Progenitor cell of endocrine pancreas (in vitro differentiated cells): ENCODE measurements around the gene CIAO1. TPM values are rescaled to one million over a fixed set of nuclear protein-coding genes. Genes with fewer than 3 reads are reported as not detected.

Experiments
- DNase-seq: peaks from one replicate; pipeline ENCODE4 v3.0.0; 2021; ENCODE audit warnings: low spot score; ENCODE audit not compliant: unreplicated experiment
- H3K27ac Mint-ChIP-seq: 2 replicates; pipeline ENCODE4 v1.8.0; 2021; ENCODE audit warnings: mild to moderate bottlenecking, moderate library complexity, mixed read lengths
- H3K27me3 Mint-ChIP-seq: 2 replicates; pipeline ENCODE4 v1.8.0; 2021; ENCODE audit warnings: mixed read lengths
- H3K36me3 Mint-ChIP-seq: 2 replicates; pipeline ENCODE4 v1.8.0; 2022; ENCODE audit warnings: mixed read lengths; ENCODE audit not compliant: insufficient read depth
- H3K4me1 Mint-ChIP-seq: 2 replicates; pipeline ENCODE4 v1.8.0; 2021; ENCODE audit warnings: low read depth, mixed read lengths
- H3K4me3 Mint-ChIP-seq: 2 replicates; pipeline ENCODE4 v1.8.0; 2021; ENCODE audit warnings: low read depth, mild to moderate bottlenecking, moderate library complexity, mixed read lengths
- H3K9me3 Mint-ChIP-seq: 2 replicates; pipeline ENCODE4 v1.8.0; 2021; ENCODE audit warnings: low read depth, mixed read lengths
- CTCF ChIP-seq: fragments of 200-600 bp; sonication (generic); IDR thresholded peaks from one replicate; pipeline ENCODE4 v1.5.0; 2021; ENCODE audit warnings: antibody characterized with exemption, mild to moderate bottlenecking; ENCODE audit not compliant: unreplicated experiment
- total RNA-seq: library from RNA; stranded (reverse); gene quantifications from 2 replicates; pipeline ENCODE4 v1.2.1, GENCODE V29; 2021

Gene CIAO1
- total RNA-seq, 1 donor from 2014 or later: 77.1 TPM

DNA sequence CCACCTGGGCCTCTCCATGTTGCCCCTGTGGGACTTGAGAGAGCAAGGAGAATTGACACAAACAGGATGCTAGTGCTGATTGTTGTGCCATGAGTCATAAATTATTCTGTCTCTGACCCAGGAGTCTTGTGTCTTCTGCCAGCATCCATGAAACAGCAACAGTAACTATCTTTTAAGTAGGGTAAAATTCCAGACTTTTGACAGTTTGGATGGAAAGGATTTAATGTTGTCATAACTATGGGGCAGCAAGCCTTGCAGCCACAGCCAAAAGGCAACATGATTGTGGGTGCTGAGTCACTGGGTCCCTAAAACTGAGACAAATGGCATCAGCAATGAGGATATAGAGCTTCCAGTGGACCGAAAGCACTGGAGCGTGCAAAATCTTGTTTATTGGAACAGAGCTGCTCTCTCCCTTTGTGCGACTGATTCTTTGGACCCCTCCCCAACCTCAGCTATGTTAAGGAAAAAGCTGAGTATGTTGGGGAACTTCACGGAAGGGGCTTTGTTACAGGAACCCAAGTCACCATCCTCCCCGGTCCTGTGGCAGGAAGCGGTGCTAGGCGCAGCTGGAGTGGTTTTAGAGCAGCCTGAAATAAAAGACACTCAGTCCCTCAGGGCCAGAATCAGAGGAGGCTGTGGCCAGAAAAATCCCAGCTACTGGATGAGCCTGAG, 49.5 kb downstream of the CIAO1 start:
- Mint-ChIP-seq H3K4me3 (no peak overlapping the region), H3K36me3 (no peaks in the 10 kb centered on the region), H3K9me3 (no peaks in the 10 kb centered on the region), H3K4me1 (no peaks in the 10 kb centered on the region), H3K27ac (no peak overlapping the region), H3K27me3 (peaks cover 36% of the 10 kb centered on the region)
- no peak for DNase-seq
- TF ChIP-seq CTCF: no peak

DNA sequence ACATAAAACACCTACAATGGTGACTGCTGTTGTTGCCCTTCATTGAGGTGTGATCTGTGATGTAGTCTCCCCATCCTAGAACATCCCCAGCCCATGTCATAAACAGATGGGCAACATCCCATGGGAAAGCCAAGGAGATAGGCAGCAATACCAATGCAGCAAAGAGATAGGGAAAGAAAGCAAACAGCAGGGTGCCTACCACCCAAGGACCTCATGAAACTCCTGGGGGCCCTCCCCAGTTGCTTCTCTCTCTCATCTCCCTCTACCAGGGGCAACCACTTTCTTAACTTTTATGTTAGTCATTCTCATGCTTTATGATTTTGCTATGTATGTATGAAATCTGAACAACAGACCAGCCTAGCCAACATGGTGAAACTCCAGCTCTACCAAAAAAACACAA, 51.0 kb downstream of the CIAO1 start:
- H3K4me3 Mint-ChIP-seq: no peak overlapping the region
- no peak overlapping the region for H3K27ac Mint-ChIP-seq
- DNase-seq: no peak
- no peaks in the 10 kb centered on the region for H3K36me3 Mint-ChIP-seq
- TF ChIP-seq CTCF: no peak
- peaks cover 3% of the 10 kb centered on the region for H3K4me1 Mint-ChIP-seq
- peaks cover 43% of the 10 kb centered on the region for H3K27me3 Mint-ChIP-seq
- no peaks in the 10 kb centered on the region for H3K9me3 Mint-ChIP-seq

DNA sequence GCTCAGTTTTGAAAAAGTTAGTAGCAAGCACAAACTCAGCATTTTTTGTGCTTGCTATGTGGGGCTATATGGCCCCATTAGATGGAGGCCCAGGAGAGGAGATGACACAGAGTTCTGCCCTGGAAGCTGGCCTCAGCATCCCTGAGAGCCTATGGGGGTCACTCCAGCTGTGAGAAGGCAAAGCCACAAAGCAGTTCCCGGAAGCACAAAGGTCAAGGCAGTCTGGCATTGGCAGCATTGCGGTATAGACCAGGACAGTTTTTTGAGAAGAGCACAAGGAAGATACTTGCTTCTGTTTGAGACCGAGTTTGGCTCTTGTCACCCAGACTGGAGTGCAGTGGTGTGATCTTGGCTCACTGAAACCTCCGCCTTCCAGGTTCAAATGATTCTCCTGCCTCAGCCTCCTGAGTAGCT, 51.6 kb downstream of the CIAO1 start:
- no peak overlapping the region for H3K4me3 Mint-ChIP-seq
- H3K36me3 Mint-ChIP-seq: no peaks in the 10 kb centered on the region
- no peak for TF ChIP-seq CTCF
- peaks cover 44% of the 10 kb centered on the region for H3K27me3 Mint-ChIP-seq
- DNase-seq: no peak
- peaks cover 5% of the 10 kb centered on the region for H3K4me1 Mint-ChIP-seq
- H3K27ac Mint-ChIP-seq: no peak overlapping the region
- no peaks in the 10 kb centered on the region for H3K9me3 Mint-ChIP-seq

- no peak for TF ChIP-seq CTCF
- Mint-ChIP-seq H3K27me3 (peaks cover 52% of the 10 kb centered on the region), H3K27ac (no peak overlapping the region), H3K4me1 (peaks cover 5% of the 10 kb centered on the region), H3K36me3 (no peaks in the 10 kb centered on the region), H3K4me3 (no peak overlapping the region), H3K9me3 (no peaks in the 10 kb centered on the region)
- no peak for DNase-seq
Observed at GRCh38 chr2:96318723-96319122, 52.7 kb downstream of the CIAO1 start.

- peaks cover 5% of the 10 kb centered on the region for H3K4me1 Mint-ChIP-seq
- no peak for DNase-seq
- no peaks in the 10 kb centered on the region for H3K9me3 Mint-ChIP-seq
- no peaks in the 10 kb centered on the region for H3K36me3 Mint-ChIP-seq
- no peak for TF ChIP-seq CTCF
- H3K4me3 Mint-ChIP-seq: no peak overlapping the region
- H3K27ac Mint-ChIP-seq: no peak overlapping the region
- H3K27me3 Mint-ChIP-seq: peaks cover 58% of the 10 kb centered on the region
Observed at GRCh38 chr2:96319396-96319795, 53.4 kb downstream of the CIAO1 start.
